ENCODE results near the gene DISP1.

DISP1 gene

DNA sequence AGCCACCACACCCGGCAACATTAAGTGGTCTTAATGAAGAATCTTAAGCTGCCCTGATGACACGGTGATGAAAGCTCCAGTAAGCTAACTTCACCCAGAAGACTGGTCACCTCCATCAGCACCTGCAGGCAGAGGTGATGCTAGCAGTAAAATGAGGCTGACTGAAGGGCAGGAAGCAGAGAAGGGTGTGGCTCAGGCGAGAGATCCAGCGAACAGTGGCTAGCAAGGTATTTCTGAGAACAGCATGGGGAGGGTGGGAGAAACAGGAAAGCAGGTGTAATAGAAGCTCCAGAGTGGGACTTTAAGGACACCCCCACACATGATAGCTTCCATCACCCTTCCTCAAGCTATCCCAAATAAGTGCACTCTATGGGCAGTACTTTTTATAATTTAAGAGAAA lies 15.9 kb upstream of the DISP1 start:
- Histone ChIP-seq H3K4me3 (ENCODE audit: low read depth, low read length) (no peak overlapping the region), H3K36me3 (ENCODE audit: control insufficient read depth in 2 of 2, insufficient read depth in 1 of 2, low read length in 2 of 2) (no peaks in the 10 kb centered on the region), H3K4me1 (ENCODE audit: control insufficient read depth, insufficient read depth, low read length) (no peaks in the 10 kb centered on the region; the same call in none of the 2 replicates), H3K27ac (ENCODE audit: extremely low read depth, low read depth, low read length) (no peak overlapping the region), H3K9me3 (ENCODE audit: control insufficient read depth, insufficient read depth, low read depth, low read length) (no peaks in the 10 kb centered on the region)
- ChIA-PET POLR2A (no interaction called here), CTCF (interaction anchor here (1.9 to 2.2 kb wide), 2 partner anchors 291 to 324 kb away, joined by 5 to 13 read pairs; no protein-coding TSS in a partner anchor)
- TF ChIP-seq, protein P1, sequence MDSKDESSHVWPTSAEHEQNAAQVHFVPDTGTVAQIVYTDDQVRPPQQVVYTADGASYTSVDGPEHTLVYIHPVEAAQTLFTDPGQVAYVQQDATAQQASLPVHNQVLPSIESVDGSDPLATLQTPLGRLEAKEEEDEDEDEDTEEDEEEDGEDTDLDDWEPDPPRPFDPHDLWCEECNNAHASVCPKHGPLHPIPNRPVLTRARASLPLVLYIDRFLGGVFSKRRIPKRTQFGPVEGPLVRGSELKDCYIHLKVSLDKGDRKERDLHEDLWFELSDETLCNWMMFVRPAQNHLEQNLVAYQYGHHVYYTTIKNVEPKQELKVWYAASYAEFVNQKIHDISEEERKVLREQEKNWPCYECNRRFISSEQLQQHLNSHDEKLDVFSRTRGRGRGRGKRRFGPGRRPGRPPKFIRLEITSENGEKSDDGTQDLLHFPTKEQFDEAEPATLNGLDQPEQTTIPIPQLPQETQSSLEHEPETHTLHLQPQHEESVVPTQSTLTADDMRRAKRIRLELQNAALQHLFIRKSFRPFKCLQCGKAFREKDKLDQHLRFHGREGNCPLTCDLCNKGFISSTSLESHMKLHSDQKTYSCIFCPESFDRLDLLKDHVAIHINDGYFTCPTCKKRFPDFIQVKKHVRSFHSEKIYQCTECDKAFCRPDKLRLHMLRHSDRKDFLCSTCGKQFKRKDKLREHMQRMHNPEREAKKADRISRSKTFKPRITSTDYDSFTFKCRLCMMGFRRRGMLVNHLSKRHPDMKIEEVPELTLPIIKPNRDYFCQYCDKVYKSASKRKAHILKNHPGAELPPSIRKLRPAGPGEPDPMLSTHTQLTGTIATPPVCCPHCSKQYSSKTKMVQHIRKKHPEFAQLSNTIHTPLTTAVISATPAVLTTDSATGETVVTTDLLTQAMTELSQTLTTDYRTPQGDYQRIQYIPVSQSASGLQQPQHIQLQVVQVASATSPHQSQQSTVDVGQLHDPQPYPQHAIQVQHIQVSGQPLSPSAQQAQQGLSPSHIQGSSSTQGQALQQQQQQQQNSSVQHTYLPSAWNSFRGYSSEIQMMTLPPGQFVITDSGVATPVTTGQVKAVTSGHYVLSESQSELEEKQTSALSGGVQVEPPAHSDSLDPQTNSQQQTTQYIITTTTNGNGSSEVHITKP (tag by site-specific recombination; IDR thresholded peaks at IDR 0.05) = peak; percentile 83
- TF ChIP-seq ZNF24 (tag by site-specific recombination; IDR thresholded peaks at IDR 0.05) (no peak), ZNF19 (tag by site-specific recombination; IDR thresholded peaks at IDR 0.05; ENCODE audit: low read depth) (no peak)

DNA sequence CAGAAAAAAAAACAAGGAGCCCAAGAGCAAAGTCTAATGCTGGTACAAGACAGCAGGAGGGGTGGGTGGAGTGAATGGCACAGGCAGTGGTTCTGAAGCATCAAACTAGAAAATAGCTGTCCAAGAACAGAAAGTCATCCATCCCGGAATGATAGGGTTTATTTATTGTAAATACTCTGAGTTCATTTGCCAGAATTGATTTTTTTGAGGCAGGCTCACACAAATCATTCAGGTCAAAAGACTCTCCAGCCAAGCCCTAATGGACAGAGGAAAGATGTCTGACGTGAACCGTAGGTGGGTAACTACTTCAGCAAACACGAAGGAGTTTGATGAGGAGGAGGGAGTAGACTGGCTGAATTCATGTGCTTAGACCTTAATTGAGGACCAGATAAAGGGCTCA lies 13.8 kb upstream of the DISP1 start:
- CTCF ChIA-PET = no interaction called here
- H3K4me3 ChIP-seq (ENCODE audit: low read depth, low read length) = no peak overlapping the region
- no peak overlapping the region for H3K27ac ChIP-seq (ENCODE audit: extremely low read depth, low read depth, low read length)
- POLR2A ChIA-PET = no interaction called here
- H3K9me3 ChIP-seq (ENCODE audit: control insufficient read depth, insufficient read depth, low read depth, low read length) = no peaks in the 10 kb centered on the region
- TF ChIP-seq ZNF610 (tag by site-specific recombination; IDR thresholded peaks at IDR 0.05; ENCODE audit: borderline replicate concordance) (no peak), PRDM1 (tag by site-specific recombination; IDR thresholded peaks at IDR 0.05) (no peak), ZNF701 (tag by site-specific recombination; IDR thresholded peaks at IDR 0.05) (no peak), ZSCAN30 (tag by site-specific recombination; IDR thresholded peaks at IDR 0.05) (no peak), ZNF558 (tag by site-specific recombination; IDR thresholded peaks at IDR 0.05) (no peak), ZNF623 (tag by site-specific recombination; IDR thresholded peaks at IDR 0.05) (no peak), ZNF518A (tag by site-specific recombination; conservative IDR thresholded peaks at IDR 0.05; ENCODE audit: low read depth) (no peak), ZNF211 (tag by site-specific recombination; IDR thresholded peaks at IDR 0.05; ENCODE audit: low read depth) (no peak), ZNF341 (tag by site-specific recombination; IDR thresholded peaks at IDR 0.05; ENCODE audit: low read depth) (no peak), ZFHX2 (tag by site-specific recombination; conservative IDR thresholded peaks at IDR 0.05) (peak; percentile 49), ZNF311 (tag by site-specific recombination; IDR thresholded peaks at IDR 0.05; ENCODE audit: borderline replicate concordance) (no peak), SP2 (tag by site-specific recombination; IDR thresholded peaks at IDR 0.05) (no peak), REPIN1 (tag by site-specific recombination; IDR thresholded peaks at IDR 0.05; ENCODE audit: low read depth) (no peak), EGR2 (tag by site-specific recombination; IDR thresholded peaks at IDR 0.05; ENCODE audit: low read depth) (peak; percentile 48; the same call in 1 of the 2 replicates), ZNF76 (tag by site-specific recombination; IDR thresholded peaks at IDR 0.05; ENCODE audit: borderline replicate concordance, low read depth) (no peak), ZNF132 (tag by site-specific recombination; IDR thresholded peaks at IDR 0.05; ENCODE audit: borderline replicate concordance) (no peak)
- TF ChIP-seq, protein P2, sequence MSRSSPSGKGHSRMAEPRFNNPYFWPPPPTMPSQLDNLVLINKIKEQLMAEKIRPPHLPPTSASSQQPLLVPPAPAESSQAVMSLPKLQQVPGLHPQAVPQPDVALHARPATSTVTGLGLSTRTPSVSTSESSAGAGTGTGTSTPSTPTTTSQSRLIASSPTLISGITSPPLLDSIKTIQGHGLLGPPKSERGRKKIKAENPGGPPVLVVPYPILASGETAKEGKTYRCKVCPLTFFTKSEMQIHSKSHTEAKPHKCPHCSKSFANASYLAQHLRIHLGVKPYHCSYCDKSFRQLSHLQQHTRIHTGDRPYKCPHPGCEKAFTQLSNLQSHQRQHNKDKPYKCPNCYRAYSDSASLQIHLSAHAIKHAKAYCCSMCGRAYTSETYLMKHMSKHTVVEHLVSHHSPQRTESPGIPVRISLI (tag by site-specific recombination; IDR thresholded peaks at IDR 0.05) = no peak
- peaks cover 3% of the 10 kb centered on the region for H3K4me1 ChIP-seq (ENCODE audit: control insufficient read depth, insufficient read depth, low read length)
- H3K36me3 ChIP-seq (ENCODE audit: control insufficient read depth in 2 of 2, insufficient read depth in 1 of 2, low read length in 2 of 2) = no peaks in the 10 kb centered on the region

All from HEK293 (cell line).